Measurements from ENCODE around the gene FHL3.

DNA sequence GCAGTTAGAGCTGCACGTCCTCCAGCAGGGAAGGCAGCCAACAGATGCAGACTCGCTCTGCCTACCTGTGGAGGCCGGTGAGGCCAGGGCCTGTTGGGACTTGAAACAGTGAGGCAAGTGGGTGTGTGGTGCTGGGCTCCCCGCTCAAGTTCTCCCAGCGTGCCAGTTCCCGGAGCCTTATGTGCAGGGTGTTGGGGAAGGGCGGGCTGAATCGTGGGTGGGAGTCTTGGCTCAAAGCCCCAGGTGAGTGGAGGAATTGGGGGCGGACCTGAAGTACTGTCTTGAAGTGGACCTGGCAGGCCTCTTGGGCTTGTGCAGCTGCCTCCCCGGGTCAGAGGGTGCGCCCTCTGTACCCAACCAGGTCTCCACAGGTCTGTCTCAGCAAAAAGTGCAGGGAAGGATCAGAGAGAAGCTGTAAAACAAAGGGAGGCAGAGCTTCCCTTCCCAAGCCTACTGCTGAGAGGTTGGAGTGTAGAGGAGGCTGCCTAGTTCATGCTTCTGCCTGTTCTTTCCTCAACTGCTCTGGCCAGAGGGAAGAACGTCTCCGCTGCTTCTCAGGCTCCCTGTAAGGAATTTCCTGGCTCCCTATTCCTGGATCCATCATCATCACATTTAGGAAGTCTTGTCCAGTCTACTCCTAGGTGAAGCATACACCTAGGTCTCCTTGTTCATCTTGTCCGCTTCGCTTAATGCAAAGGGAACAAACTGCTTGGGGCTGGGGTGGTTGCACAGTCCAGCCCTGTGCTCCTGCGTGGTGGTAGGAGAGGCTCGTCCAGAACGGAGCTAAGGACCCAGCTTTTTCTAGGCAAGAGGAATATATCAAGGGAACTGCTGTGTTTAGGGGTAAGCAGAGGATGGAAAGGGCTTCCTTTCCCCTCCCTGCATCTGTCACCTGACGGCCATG, 22.1 kb upstream of the FHL3 start:
- TF ChIP-seq, protein P1, sequence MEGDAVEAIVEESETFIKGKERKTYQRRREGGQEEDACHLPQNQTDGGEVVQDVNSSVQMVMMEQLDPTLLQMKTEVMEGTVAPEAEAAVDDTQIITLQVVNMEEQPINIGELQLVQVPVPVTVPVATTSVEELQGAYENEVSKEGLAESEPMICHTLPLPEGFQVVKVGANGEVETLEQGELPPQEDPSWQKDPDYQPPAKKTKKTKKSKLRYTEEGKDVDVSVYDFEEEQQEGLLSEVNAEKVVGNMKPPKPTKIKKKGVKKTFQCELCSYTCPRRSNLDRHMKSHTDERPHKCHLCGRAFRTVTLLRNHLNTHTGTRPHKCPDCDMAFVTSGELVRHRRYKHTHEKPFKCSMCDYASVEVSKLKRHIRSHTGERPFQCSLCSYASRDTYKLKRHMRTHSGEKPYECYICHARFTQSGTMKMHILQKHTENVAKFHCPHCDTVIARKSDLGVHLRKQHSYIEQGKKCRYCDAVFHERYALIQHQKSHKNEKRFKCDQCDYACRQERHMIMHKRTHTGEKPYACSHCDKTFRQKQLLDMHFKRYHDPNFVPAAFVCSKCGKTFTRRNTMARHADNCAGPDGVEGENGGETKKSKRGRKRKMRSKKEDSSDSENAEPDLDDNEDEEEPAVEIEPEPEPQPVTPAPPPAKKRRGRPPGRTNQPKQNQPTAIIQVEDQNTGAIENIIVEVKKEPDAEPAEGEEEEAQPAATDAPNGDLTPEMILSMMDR (IDR thresholded peaks at IDR 0.05), result no peak
- TF ChIP-seq POLR2AphosphoS5 (IDR thresholded peaks at IDR 0.05; ENCODE audit: insufficient read depth in 1 of 2, low read depth in 1 of 2) (no peak), POLR2A (IDR thresholded peaks at IDR 0.05) (no peak)

Measured in vagina (tissue), 2 donors.